22Rv1 (cell line): ENCODE data around the gene C1QL3.

ENCODE experiments used
- CTCF ChIP-seq: fragments of 450-650 bp; IDR thresholded peaks from 2 replicates; pipeline ENCODE4 v1.5.1; 2017; ENCODE audit warnings: mild to moderate bottlenecking
- ZFX ChIP-seq: fragments of 450-650 bp; IDR thresholded peaks from 2 replicates; pipeline ENCODE4 v1.6.1; 2017; ENCODE audit warnings: antibody characterized with exemption, borderline replicate concordance

- TF ChIP-seq CTCF (no peak), ZFX (no peak)
These were observed 1.5 kb downstream of the C1QL3 start for GRCh38 chr10:16519908-16520861.
